Measurements from ENCODE around the gene MRPS2. TPM values are rescaled to one million over a fixed set of nuclear protein-coding genes. Genes with fewer than 3 reads are reported as not detected.
A peak's percentile ranks its signal among the peaks of the same experiment; 100 is the strongest.

MRPS2 gene
- total and polyA plus RNA-seq, 9 of the 15 experiments (the other 6 are each of a cell fraction or from before 2014, with no cell fraction given) = 8.0 to 167 (median 81.3) TPM

DNA sequence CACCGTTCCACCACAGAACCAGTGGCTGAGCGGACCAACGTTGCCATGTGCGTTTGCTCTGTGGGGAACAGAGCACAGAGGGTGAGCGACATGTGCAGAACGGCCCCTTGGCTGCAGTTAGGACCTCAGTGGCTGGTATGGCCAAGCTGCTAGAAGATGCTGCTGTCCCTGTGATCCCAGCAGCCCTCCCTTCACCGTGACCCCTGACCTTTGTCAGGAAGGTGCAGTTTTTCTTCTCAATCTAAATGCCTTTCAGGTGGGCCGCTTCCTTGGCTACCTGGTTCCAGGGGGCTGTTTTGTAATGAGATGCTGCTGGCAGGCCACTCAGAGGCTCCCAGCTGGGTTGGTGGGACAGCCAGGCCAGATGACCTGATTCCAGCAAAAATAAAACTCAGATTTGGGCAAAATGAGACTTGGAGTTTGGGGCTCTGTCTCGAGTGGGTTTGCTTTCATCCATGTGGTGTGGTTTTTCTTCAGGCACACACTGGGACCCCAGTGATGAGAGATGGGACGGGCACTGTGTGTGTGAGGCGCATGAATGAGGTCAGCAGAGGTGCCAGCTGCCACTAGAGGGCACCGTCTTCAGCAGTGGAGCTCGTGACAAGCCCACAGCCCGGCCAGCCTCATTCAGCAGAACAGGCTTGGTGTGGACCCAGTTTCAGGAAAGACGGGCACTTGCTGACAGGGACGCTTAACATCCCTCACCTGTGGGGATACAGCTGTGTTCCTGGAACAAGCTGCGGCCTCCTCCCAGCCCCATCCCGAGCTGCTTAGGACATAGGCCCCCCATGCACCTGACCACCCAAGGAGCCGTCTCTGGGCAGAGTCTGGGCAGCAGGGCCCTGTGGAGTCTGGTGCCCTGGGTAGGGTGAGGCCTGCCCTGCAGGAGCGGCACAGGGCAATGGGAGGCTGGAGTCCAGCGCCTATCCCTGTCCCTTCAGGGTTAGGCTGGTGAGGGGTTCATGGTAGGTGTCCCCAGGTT, 4.1 kb downstream of the MRPS2 start (continued):
- TF ChIP-seq CREB1 (IDR thresholded peaks at IDR 0.05) = peak; percentile 36; the same call in 1 of the 2 replicates
- no peak for TF ChIP-seq CREB1 (CRISPR knock-in tag; IDR thresholded peaks at IDR 0.05)
- TF ChIP-seq, protein P1, sequence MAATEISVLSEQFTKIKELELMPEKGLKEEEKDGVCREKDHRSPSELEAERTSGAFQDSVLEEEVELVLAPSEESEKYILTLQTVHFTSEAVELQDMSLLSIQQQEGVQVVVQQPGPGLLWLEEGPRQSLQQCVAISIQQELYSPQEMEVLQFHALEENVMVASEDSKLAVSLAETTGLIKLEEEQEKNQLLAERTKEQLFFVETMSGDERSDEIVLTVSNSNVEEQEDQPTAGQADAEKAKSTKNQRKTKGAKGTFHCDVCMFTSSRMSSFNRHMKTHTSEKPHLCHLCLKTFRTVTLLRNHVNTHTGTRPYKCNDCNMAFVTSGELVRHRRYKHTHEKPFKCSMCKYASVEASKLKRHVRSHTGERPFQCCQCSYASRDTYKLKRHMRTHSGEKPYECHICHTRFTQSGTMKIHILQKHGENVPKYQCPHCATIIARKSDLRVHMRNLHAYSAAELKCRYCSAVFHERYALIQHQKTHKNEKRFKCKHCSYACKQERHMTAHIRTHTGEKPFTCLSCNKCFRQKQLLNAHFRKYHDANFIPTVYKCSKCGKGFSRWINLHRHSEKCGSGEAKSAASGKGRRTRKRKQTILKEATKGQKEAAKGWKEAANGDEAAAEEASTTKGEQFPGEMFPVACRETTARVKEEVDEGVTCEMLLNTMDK (IDR thresholded peaks at IDR 0.05; ENCODE audit: borderline replicate concordance, insufficient read depth, low read depth, low read length, poor library complexity, severe bottlenecking) = peak; percentile 52
- TF ChIP-seq, protein P2, sequence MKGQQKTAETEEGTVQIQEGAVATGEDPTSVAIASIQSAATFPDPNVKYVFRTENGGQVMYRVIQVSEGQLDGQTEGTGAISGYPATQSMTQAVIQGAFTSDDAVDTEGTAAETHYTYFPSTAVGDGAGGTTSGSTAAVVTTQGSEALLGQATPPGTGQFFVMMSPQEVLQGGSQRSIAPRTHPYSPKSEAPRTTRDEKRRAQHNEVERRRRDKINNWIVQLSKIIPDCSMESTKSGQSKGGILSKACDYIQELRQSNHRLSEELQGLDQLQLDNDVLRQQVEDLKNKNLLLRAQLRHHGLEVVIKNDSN (CRISPR knock-in tag; IDR thresholded peaks at IDR 0.05) = peak; percentile 52; the same call in 1 of the 2 replicates
- TF ChIP-seq HMGN3 (IDR thresholded peaks at IDR 0.05; ENCODE audit: borderline replicate concordance, extremely low read depth, insufficient read length, low read depth, low read length) = peak; percentile 25
- TF ChIP-seq SIX5 (IDR thresholded peaks at IDR 0.05; ENCODE audit: borderline replicate concordance in 1 of 2, insufficient read depth in 1 of 2, low read depth in 1 of 2, low read length in 2 of 2) = no peak
- peak; percentile 40 for TF ChIP-seq SNRNP70 (optimal IDR thresholded peaks at IDR 0.05; ENCODE audit: low read depth, low read length)
- TF ChIP-seq ZNF668 (CRISPR knock-in tag; IDR thresholded peaks at IDR 0.05) = no peak
- peak; percentile 70 for TF ChIP-seq JUND (IDR thresholded peaks at IDR 0.05; ENCODE audit: borderline replicate concordance, low read depth, low read length)
- peak; percentile 40; the same call in 1 of the 3 replicates for TF ChIP-seq JUND (tag; IDR thresholded peaks at IDR 0.05; ENCODE audit: borderline replicate concordance, low read depth, low read length)
- TF ChIP-seq LCOR (CRISPR knock-in tag; IDR thresholded peaks at IDR 0.05) = no peak
- 0 out of 2 replicates have a peak, but pooled peaks have one; percentile 35 for TF ChIP-seq PML (IDR thresholded peaks at IDR 0.05; ENCODE audit: low read length)
- peak; percentile 17 for TF ChIP-seq RBM22 (IDR thresholded peaks at IDR 0.05; ENCODE audit: low read depth, low read length, poor library complexity, severe bottlenecking)
- TF ChIP-seq ZNF347 (CRISPR knock-in tag; IDR thresholded peaks at IDR 0.05; ENCODE audit: low read depth) = no peak
- no peak for TF ChIP-seq ZBED1 (IDR thresholded peaks at IDR 0.05)
- TF ChIP-seq MYNN (IDR thresholded peaks at IDR 0.05) = peak; percentile 21
- TF ChIP-seq MYNN (CRISPR knock-in tag; IDR thresholded peaks at IDR 0.05) = no peak
- TF ChIP-seq KLF16 (IDR thresholded peaks at IDR 0.05) = 0 out of 2 replicates have a peak, but pooled peaks have one; percentile 33
- TF ChIP-seq NR2C2 (CRISPR knock-in tag; IDR thresholded peaks at IDR 0.05) = no peak
- TF ChIP-seq NR2C2 (tag; IDR thresholded peaks at IDR 0.05) = peak; percentile 55
- TF ChIP-seq, protein P3, sequence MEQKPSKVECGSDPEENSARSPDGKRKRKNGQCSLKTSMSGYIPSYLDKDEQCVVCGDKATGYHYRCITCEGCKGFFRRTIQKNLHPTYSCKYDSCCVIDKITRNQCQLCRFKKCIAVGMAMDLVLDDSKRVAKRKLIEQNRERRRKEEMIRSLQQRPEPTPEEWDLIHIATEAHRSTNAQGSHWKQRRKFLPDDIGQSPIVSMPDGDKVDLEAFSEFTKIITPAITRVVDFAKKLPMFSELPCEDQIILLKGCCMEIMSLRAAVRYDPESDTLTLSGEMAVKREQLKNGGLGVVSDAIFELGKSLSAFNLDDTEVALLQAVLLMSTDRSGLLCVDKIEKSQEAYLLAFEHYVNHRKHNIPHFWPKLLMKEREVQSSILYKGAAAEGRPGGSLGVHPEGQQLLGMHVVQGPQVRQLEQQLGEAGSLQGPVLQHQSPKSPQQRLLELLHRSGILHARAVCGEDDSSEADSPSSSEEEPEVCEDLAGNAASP (IDR thresholded peaks at IDR 0.05) = no peak
- peak; percentile 51 for TF ChIP-seq RBFOX2 (IDR thresholded peaks at IDR 0.05; ENCODE audit: low read depth, low read length)
- no peak for TF ChIP-seq ZBTB1 (CRISPR knock-in tag; IDR thresholded peaks at IDR 0.05; ENCODE audit: borderline replicate concordance, low read depth)
